GM12878 (cell line): ENCODE data around the gene PPIB. TPM values are rescaled to one million over a fixed set of nuclear protein-coding genes. Genes with fewer than 3 reads are reported as not detected.

Source experiments
- ATAC-seq: fragments of 200-7000 bp; cut with Tn5 transposase; 3 replicates; pipeline ENCODE4 v1.9.1; 2020; ENCODE audit warnings: mild to moderate bottlenecking, moderate library complexity
- BruUV-seq: library from RNA; stranded (reverse); fragments of 400-500 nt; replicated peaks from 2 replicates; lab custom pipeline; 2021; lab: Mats Ljungman, UMichigan
- CTCF ChIA-PET: fragments of 300-600 bp; sonication (Branson Sonifier 250); formaldehyde crosslinking; extraction: SDS; loops from one replicate; lab custom pipeline; 2021; ENCODE audit warnings: inconsistent platforms; lab: Yijun Ruan, JAX
- POLR2A ChIA-PET: fragments of 350-600 bp; formaldehyde crosslinking; extraction: SDS; loops from one replicate; lab custom pipeline; 2021; ENCODE audit warnings: inconsistent platforms; lab: Charles Lee
- RAD21 ChIA-PET: fragments of 300-600 bp; sonication (Branson Sonifier 250); formaldehyde crosslinking; loops from one replicate; lab custom pipeline; 2023; ENCODE audit warnings: antibody characterized with exemption; ENCODE audit not compliant: unreplicated experiment; lab: Charles Lee
- SMC1A ChIA-PET: fragments of 300-600 bp; sonication (Branson Sonifier 250); formaldehyde crosslinking; loops from one replicate; lab custom pipeline; 2023; ENCODE audit not compliant: unreplicated experiment, uncharacterized antibody; lab: Charles Lee
- DNase-seq: peaks from one replicate; pipeline ENCODE4 v3.0.0-alpha.2; 2011; ENCODE audit warnings: low read depth, low spot score
- FAIRE-seq: peaks from 3 replicates; lab custom pipeline; 2011; peaks lifted over from hg19 to GRCh38; lab: Jason Lieb, UNC
- H2AFZ ChIP-seq: 2 replicates; pipeline ENCODE4 v1.6.0; 2011; ENCODE audit warnings: low read depth, low read length, control low read depth; ENCODE audit not compliant: control insufficient read depth
- H3K27ac ChIP-seq: 2 replicates; pipeline ENCODE4 v1.5.1; 2011; ENCODE audit warnings: control low read depth; ENCODE audit not compliant: control insufficient read depth, insufficient read depth
- H3K27me3 ChIP-seq, 2 experiments: replicated peaks in 1 of 2; 2 replicates each; pipeline versions ENCODE4 v1.6.0 to v1.6.1; 2011; ENCODE audit warnings: low read length in 1 of 2; ENCODE audit not compliant: control insufficient read depth in 2 of 2, insufficient read depth in 2 of 2
- H3K36me3 ChIP-seq, 2 experiments: 2 replicates each; pipeline ENCODE4 v1.5.1; 2011; ENCODE audit warnings: low read length in 1 of 2; ENCODE audit not compliant: control insufficient read depth in 2 of 2, insufficient read depth in 2 of 2
- H3K4me1 ChIP-seq: 2 replicates; pipeline ENCODE4 v1.6.1; 2011; ENCODE audit warnings: mild to moderate bottlenecking, low read length, moderate library complexity, mixed read lengths; ENCODE audit not compliant: control insufficient read depth, insufficient read depth
- H3K4me2 ChIP-seq: 2 replicates; pipeline ENCODE4 v1.6.0; 2011; ENCODE audit warnings: control low read depth; ENCODE audit not compliant: control insufficient read depth, insufficient read depth
- H3K4me3 ChIP-seq: fragments of 200-600 bp; sonication (generic); 2 replicates; pipeline ENCODE4 v1.5.1; 2016
- H3K79me2 ChIP-seq: 2 replicates; pipeline ENCODE4 v1.6.0; 2011; ENCODE audit warnings: low read length; ENCODE audit not compliant: control insufficient read depth, insufficient read depth
- H3K9ac ChIP-seq: 2 replicates; pipeline ENCODE4 v1.8.0; 2011; ENCODE audit warnings: low read length, control low read depth, mixed read lengths; ENCODE audit not compliant: control insufficient read depth, insufficient read depth
- H3K9me3 ChIP-seq: replicated peaks from 3 replicates; pipeline ENCODE4 v1.5.1; 2011; ENCODE audit warnings: mild to moderate bottlenecking, low read length; ENCODE audit not compliant: control insufficient read depth, insufficient read depth
- H4K20me1 ChIP-seq: 2 replicates; pipeline ENCODE4 v1.6.0; 2011; ENCODE audit not compliant: control insufficient read depth, insufficient read depth
- BCLAF1 ChIP-seq: fragments of 450-650 bp; IDR thresholded peaks from 2 replicates; pipeline ENCODE4 v1.6.1; 2017; ENCODE audit warnings: antibody characterized with exemption, mild to moderate bottlenecking, moderate library complexity
- POLR2A ChIP-seq: IDR thresholded peaks from 2 replicates; pipeline ENCODE4 v1.6.1; 2011; ENCODE audit warnings: low read depth, mild to moderate bottlenecking, low read length
- POLR2AphosphoS5 ChIP-seq: IDR thresholded peaks from 2 replicates; pipeline ENCODE4 v1.6.1; 2011; ENCODE audit warnings: mild to moderate bottlenecking, low read length, inconsistent platforms
- SIX5 ChIP-seq: IDR thresholded peaks from 2 replicates; pipeline ENCODE4 v1.6.1; 2011; ENCODE audit warnings: mild to moderate bottlenecking, low read depth, low read length, moderate library complexity; ENCODE audit not compliant: severe bottlenecking
- WGBS: methylation state at CpG from one replicate; pipeline ENCODE4 v1.1.6; 2016; ENCODE audit warnings: low lambda C conversion rate; ENCODE audit not compliant: insufficient replicate concordance, insufficient coverage; ENCODE audit errors: missing lambda C conversion rate; 5-methylcytosine and 5-hydroxymethylcytosine counted together
- in situ Hi-C: fragments of 300-500 bp; cut with MboI; formaldehyde crosslinking; loops from 9 replicates; pipeline ENCODE4 v1.14.3; 2018; ENCODE audit warnings: mixed read lengths
- intact Hi-C: fragments of 100-400 bp; cut with micrococcal nuclease; formaldehyde crosslinking; loops from one replicate; pipeline ENCODE4 v1.14.2; 2022; ENCODE audit not compliant: unreplicated experiment
- polyA plus RNA-seq, 11 experiments: library from polyadenylated mRNA; depleted of rRNA in 4 of 11; unstranded in 6 of 11; stranded (reverse) in 5 of 11; fragments of >200 nt; fragmentation: Nextera tagmentation in 4 of 11; fragmentation: Illumina TruSeq in 1 of 11; extraction: Ambion mirVana in 4 of 11; extraction: Trizol in 1 of 11; gene quantifications; 1 replicate in 1 of 11; 2 replicates in 10 of 11; pipeline versions ENCODE4 v1.2.1 to v1.2.3, GENCODE V29; 2011 to 2016; ENCODE audit warnings: inconsistent platforms in 2 of 11, missing spikeins in 2 of 11, low read depth in 1 of 11
- total RNA-seq, 4 experiments: library from RNA; depleted of rRNA in 3 of 4; stranded (reverse); fragments of >200 nt in 3 of 4; fragmentation: Illumina TruSeq in 1 of 4; extraction: Trizol in 1 of 4; gene quantifications; 2 replicates each; pipeline versions ENCODE4 v1.2.1 to v1.2.3, GENCODE V29; 2013 to 2021

PPIB gene
- total and polyA plus RNA-seq, 10 of the 15 experiments (the other 5 are each of a cell fraction or from before 2014, with no cell fraction given) = 344 to 936 (median 508) TPM

GRCh38 chr15:64156652-64157331 is 6.0 kb downstream of the PPIB start:
- no peak overlapping the region for H3K4me2 ChIP-seq
- H3K79me2 ChIP-seq = peaks cover 52% of the 10 kb centered on the region
- H3K4me3 ChIP-seq = no peak overlapping the region
- H3K27me3 ChIP-seq = no peaks in the 10 kb centered on the region
- H3K4me1 ChIP-seq = peaks cover 32% of the 10 kb centered on the region
- ChIA-PET CTCF (interaction anchor here (0.9 to 5.6 kb wide), 4 partner anchors 13 to 77 kb away, joined by 3 to 98 read pairs (median 3); no protein-coding TSS in a partner anchor), RAD21 (interaction anchor here (1.7 kb wide), 1 partner anchor 12 kb away, joined by 4 read pairs; no protein-coding TSS in a partner anchor), SMC1A (interaction anchor here (0.5 kb wide), 1 partner anchor 403 kb away, joined by 3 read pairs; no protein-coding TSS in a partner anchor), POLR2A (interaction anchor here (1.2 to 2.8 kb wide), 3 partner anchors 12 to 66 kb away, joined by 3 to 8 read pairs (median 8); no protein-coding TSS in a partner anchor)
- H3K9ac ChIP-seq = no peak overlapping the region
- BruUV-seq = no TSS peak
- in situ Hi-C loops = no loop called here
- H3K27ac ChIP-seq = no peak overlapping the region
- DNase-seq (no peak), FAIRE-seq (no peak), ATAC-seq (no peak)
- intact Hi-C loops = loop anchor here (10.0 kb wide), 1 partner anchor 682 kb away; no protein-coding TSS in a partner anchor
- 67% methylated on average over 16 of the region's 16 CpGs for WGBS
- H2AFZ ChIP-seq = no peak overlapping the region
- H4K20me1 ChIP-seq = peaks cover 18% of the 10 kb centered on the region
- H3K36me3 ChIP-seq = peaks cover 34 to 37% of the 10 kb centered on the region in 2 experiments; a peak in 3 of 4 replicates
- H3K9me3 ChIP-seq = no peaks in the 10 kb centered on the region
- TF ChIP-seq POLR2A (peak; percentile 30; the same call in 1 of the 2 replicates), BCLAF1 (no peak), SIX5 (no peak), POLR2AphosphoS5 (peak; percentile 31; the same call in 1 of the 2 replicates)
- TF ChIP-seq, all 136 proteins: peak for 2
